ENCODE measurements around the gene UBE2G1. TPM values are rescaled to one million over a fixed set of nuclear protein-coding genes. Genes with fewer than 3 reads are reported as not detected.

The UBE2G1 gene
- total RNA-seq, 1 experiment from 2014 or later = 56.8 TPM

GRCh38 chr17:4241535-4241934 lies 124.9 kb downstream of the UBE2G1 start:
- peaks cover 16% of the 10 kb centered on the region for H3K36me3 Mint-ChIP-seq (ENCODE audit: insufficient read depth, unreplicated experiment)
- CTCF ChIA-PET = no interaction called here
- POLR2A ChIA-PET = interaction anchor here (0.5 kb wide), 1 partner anchor 142 kb away, joined by 5 read pairs; no protein-coding TSS in a partner anchor
- DNase-seq = peak; percentile 77 to 78
- TF ChIP-seq, protein P1, sequence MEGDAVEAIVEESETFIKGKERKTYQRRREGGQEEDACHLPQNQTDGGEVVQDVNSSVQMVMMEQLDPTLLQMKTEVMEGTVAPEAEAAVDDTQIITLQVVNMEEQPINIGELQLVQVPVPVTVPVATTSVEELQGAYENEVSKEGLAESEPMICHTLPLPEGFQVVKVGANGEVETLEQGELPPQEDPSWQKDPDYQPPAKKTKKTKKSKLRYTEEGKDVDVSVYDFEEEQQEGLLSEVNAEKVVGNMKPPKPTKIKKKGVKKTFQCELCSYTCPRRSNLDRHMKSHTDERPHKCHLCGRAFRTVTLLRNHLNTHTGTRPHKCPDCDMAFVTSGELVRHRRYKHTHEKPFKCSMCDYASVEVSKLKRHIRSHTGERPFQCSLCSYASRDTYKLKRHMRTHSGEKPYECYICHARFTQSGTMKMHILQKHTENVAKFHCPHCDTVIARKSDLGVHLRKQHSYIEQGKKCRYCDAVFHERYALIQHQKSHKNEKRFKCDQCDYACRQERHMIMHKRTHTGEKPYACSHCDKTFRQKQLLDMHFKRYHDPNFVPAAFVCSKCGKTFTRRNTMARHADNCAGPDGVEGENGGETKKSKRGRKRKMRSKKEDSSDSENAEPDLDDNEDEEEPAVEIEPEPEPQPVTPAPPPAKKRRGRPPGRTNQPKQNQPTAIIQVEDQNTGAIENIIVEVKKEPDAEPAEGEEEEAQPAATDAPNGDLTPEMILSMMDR (IDR thresholded peaks at IDR 0.05; ENCODE audit: insufficient read depth in 1 of 2, low read depth in 1 of 2, low read length in 1 of 2, severe bottlenecking in 1 of 2, unreplicated experiment in 1 of 2) = no peak
- no peak overlapping the region for H3K4me3 ChIP-seq (ENCODE audit: low read depth, low read length)
- peak overlapping the region; percentile 83 for H3K27ac Mint-ChIP-seq (ENCODE audit: unreplicated experiment)
- no peaks in the 10 kb centered on the region for H3K27me3 Mint-ChIP-seq (ENCODE audit: insufficient read depth, unreplicated experiment)
- H3K9me3 ChIP-seq = no peaks in the 10 kb centered on the region
- no peaks in the 10 kb centered on the region for H3K9me3 Mint-ChIP-seq (ENCODE audit: unreplicated experiment)
- H3K36me3 ChIP-seq (ENCODE audit: control insufficient read depth, insufficient read depth, low read length) = no peaks in the 10 kb centered on the region
- no peaks in the 10 kb centered on the region for H3K27me3 ChIP-seq (replicated peaks; ENCODE audit: control insufficient read depth, insufficient read depth, low read length)
- intact Hi-C loops (cut with micrococcal nuclease; ENCODE audit: unreplicated experiment) = no loop called here
- no TSS peak for BruUV-seq (replicated peaks)
- peak overlapping the region; percentile 27 for H3K4me3 Mint-ChIP-seq (ENCODE audit: unreplicated experiment)
- peaks cover 16% of the 10 kb centered on the region for H3K4me1 Mint-ChIP-seq (ENCODE audit: low read depth, unreplicated experiment)
- peaks cover 24% of the 10 kb centered on the region for H3K4me1 ChIP-seq

DNA sequence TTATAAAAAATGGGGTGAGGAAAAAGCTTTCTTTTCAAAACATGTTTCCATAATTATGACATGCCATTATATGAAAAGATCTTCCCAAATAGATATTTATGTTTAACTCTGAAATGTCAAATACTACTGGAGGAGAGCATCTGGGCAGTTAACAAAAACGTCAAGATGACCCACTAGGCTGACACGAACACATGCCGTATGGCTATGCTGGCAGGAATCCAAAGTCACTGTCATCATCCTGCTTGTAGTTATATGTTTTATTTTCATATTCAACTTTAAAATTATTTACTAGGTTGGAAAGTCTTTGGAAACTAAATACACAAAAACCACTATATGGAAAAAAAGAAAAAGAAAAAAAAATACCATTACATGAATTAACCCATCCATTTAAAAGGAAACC lies 130.0 kb downstream of the UBE2G1 start:
- Histone ChIP-seq H3K27me3 (replicated peaks; ENCODE audit: control insufficient read depth, insufficient read depth, low read length) (no peaks in the 10 kb centered on the region), H3K4me3 (ENCODE audit: low read depth, low read length) (no peak overlapping the region), H3K9me3 (no peaks in the 10 kb centered on the region), H3K4me1 (peaks cover 9% of the 10 kb centered on the region), H3K36me3 (ENCODE audit: control insufficient read depth, insufficient read depth, low read length) (no peaks in the 10 kb centered on the region)
- ChIA-PET CTCF (no interaction called here), POLR2A (no interaction called here)
- no peak for DNase-seq
- no peaks in the 10 kb centered on the region for H3K27me3 Mint-ChIP-seq (ENCODE audit: insufficient read depth, unreplicated experiment)
- intact Hi-C loops (cut with micrococcal nuclease; ENCODE audit: unreplicated experiment) = no loop called here
- TF ChIP-seq, protein P1 (IDR thresholded peaks at IDR 0.05; ENCODE audit: insufficient read depth in 1 of 2, low read depth in 1 of 2, low read length in 1 of 2, severe bottlenecking in 1 of 2, unreplicated experiment in 1 of 2) = no peak
- peaks cover 13% of the 10 kb centered on the region for H3K36me3 Mint-ChIP-seq (ENCODE audit: insufficient read depth, unreplicated experiment)
- H3K9me3 Mint-ChIP-seq (ENCODE audit: unreplicated experiment) = no peaks in the 10 kb centered on the region
- BruUV-seq (replicated peaks) = no TSS peak
- H3K27ac Mint-ChIP-seq (ENCODE audit: unreplicated experiment) = no peak overlapping the region
- peaks cover 7% of the 10 kb centered on the region for H3K4me1 Mint-ChIP-seq (ENCODE audit: low read depth, unreplicated experiment)
- no peak overlapping the region for H3K4me3 Mint-ChIP-seq (ENCODE audit: unreplicated experiment)

DNA sequence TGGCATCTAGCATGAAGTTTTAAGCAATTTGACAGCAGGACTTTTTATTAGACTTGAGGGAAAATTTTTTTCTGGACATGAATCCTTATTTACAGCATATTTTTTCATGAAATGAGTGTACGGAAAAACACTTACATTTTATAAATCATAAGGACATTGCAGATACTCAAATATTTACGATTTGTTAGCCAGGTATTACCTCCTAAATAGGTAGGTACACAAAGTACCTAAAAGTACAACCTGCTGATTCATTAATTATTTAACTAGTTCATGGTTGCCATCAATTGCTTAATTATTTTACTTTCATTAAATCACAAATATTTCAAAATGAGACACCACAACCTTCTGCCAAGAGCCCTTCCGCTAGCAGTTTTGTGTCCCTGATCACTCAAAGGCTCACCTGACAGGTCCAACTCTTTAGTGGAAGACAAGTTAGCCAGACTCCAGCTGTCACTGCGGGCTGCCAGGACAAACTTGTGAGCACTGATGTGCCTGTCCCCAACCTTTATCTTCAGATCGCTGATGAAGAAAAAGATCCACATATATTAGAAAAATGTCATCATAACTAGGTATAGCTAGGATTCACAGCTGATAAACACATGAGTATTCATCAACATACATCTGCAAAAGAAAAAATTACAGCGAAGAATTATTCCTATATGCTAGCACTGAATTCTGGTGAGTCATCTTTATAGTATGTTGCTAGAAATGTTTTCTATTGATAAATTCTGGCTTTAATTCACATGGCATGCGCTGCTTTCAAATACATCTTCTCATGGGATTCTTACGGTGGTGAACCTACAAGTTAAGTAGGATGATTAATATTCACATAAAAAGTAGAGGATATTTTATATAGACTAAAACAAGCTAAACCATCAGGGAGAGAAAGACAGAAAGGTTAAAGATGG lies 130.8 kb downstream of the UBE2G1 start:
- peaks cover 2% of the 10 kb centered on the region for H3K4me1 Mint-ChIP-seq (ENCODE audit: low read depth, unreplicated experiment)
- Histone ChIP-seq H3K36me3 (ENCODE audit: control insufficient read depth, insufficient read depth, low read length) (no peaks in the 10 kb centered on the region), H3K4me3 (ENCODE audit: low read depth, low read length) (no peak overlapping the region), H3K27me3 (replicated peaks; ENCODE audit: control insufficient read depth, insufficient read depth, low read length) (no peaks in the 10 kb centered on the region), H3K9me3 (no peaks in the 10 kb centered on the region), H3K4me1 (peaks cover 4% of the 10 kb centered on the region)
- H3K36me3 Mint-ChIP-seq (ENCODE audit: insufficient read depth, unreplicated experiment) = peaks cover 5% of the 10 kb centered on the region
- H3K27ac Mint-ChIP-seq (ENCODE audit: unreplicated experiment) = no peak overlapping the region
- ChIA-PET POLR2A (no interaction called here), CTCF (no interaction called here)
- no TSS peak for BruUV-seq (replicated peaks)
- no peaks in the 10 kb centered on the region for H3K9me3 Mint-ChIP-seq (ENCODE audit: unreplicated experiment)
- TF ChIP-seq, protein P1 (IDR thresholded peaks at IDR 0.05; ENCODE audit: insufficient read depth in 1 of 2, low read depth in 1 of 2, low read length in 1 of 2, severe bottlenecking in 1 of 2, unreplicated experiment in 1 of 2) = no peak
- H3K4me3 Mint-ChIP-seq (ENCODE audit: unreplicated experiment) = no peak overlapping the region
- intact Hi-C loops (cut with micrococcal nuclease; ENCODE audit: unreplicated experiment) = no loop called here
- no peak for DNase-seq
- no peaks in the 10 kb centered on the region for H3K27me3 Mint-ChIP-seq (ENCODE audit: insufficient read depth, unreplicated experiment)

Data from Caco-2 (cell line).